BJ (cell line): ENCODE measurements around the gene AFF1. TPM values are rescaled to one million over a fixed set of nuclear protein-coding genes. Genes with fewer than 3 reads are reported as not detected.
"Not testable (repeated sequence)": the region's sequence is repeated elsewhere in the genome, so short reads cannot be mapped to it uniquely, and the experiment has no call there.

Source experiments
- CTCF ChIA-PET: fragments of 350-600 bp; formaldehyde crosslinking; extraction: SDS; loops from one replicate; lab custom pipeline; 2021; ENCODE audit warnings: antibody characterized with exemption, inconsistent platforms; lab: Yijun Ruan, JAX
- POLR2A ChIA-PET: fragments of 300-600 bp; sonication (Branson Sonifier 250); formaldehyde crosslinking; extraction: SDS; loops from one replicate; lab custom pipeline; 2021; ENCODE audit warnings: antibody characterized with exemption; lab: Charles Lee
- DNase-seq: peaks from one replicate; pipeline ENCODE4 v3.0.0-alpha.2; 2011; ENCODE audit warnings: low read depth
- H3K27me3 ChIP-seq: 2 replicates; pipeline ENCODE4 v1.6.0; 2011; ENCODE audit warnings: low read length; ENCODE audit not compliant: control insufficient read depth, insufficient read depth
- H3K36me3 ChIP-seq: 2 replicates; pipeline ENCODE4 v1.5.1; 2011; ENCODE audit warnings: low read length; ENCODE audit not compliant: control insufficient read depth, insufficient read depth
- H3K4me3 ChIP-seq: 2 replicates; pipeline ENCODE4 v1.5.1; 2011; ENCODE audit warnings: low read depth, mild to moderate bottlenecking, control low read depth, low read length
- polyA plus RNA-seq: library from polyadenylated mRNA; depleted of rRNA; stranded (reverse); fragments of >200 nt; gene quantifications from 2 replicates; pipeline ENCODE4 v1.2.3, GENCODE V29; 2011
- TF ChIP-seq, protein P1 (sequence below): IDR thresholded peaks from 2 replicates; pipeline ENCODE4 v1.5.1; 2011; ENCODE audit warnings: low read depth, mild to moderate bottlenecking, control low read depth, inconsistent platforms, low read length, moderate library complexity; ENCODE audit not compliant: insufficient read depth

AFF1 gene
- polyA plus RNA-seq, 1 experiment, result 11.0 TPM

DNA sequence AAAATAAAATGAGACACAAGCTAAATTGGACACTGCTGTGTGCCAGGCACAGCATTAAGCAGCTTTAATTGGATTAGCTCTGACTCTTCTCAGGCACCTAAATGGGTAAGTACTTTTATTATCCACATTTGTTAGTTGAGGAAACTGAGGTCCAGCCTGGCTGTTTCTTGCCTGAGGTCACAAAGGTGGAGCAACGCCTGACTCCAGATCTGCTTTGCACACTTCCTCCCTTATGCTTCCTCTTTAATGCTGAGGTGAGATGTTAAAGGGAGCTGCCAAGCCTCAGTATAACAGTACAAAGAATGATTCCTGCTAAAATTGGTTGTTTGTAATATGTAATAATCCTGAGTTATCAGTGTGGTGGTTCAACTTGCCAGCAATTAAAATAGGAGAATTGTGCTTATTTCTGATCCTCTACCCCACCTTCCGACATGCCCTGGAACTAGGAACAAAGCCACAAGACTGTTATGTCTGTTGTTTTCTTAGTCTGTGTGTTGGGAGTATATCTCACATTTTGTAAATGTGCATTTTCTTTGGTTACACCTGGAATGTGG lies 74.4 kb downstream of the AFF1 start:
- Histone ChIP-seq H3K36me3 (no peaks in the 10 kb centered on the region), H3K27me3 (no peaks in the 10 kb centered on the region), H3K4me3 (no peak overlapping the region)
- no peak for DNase-seq
- POLR2A ChIA-PET, result interaction anchor here (0.6 kb wide), 1 partner anchor 205 kb away, joined by 3 read pairs; no protein-coding TSS in a partner anchor
- CTCF ChIA-PET, result interaction anchor here (1.2 to 1.6 kb wide), 2 partner anchors 9 to 87 kb away, joined by 3 to 6 read pairs; no protein-coding TSS in a partner anchor
- TF ChIP-seq, protein P1, sequence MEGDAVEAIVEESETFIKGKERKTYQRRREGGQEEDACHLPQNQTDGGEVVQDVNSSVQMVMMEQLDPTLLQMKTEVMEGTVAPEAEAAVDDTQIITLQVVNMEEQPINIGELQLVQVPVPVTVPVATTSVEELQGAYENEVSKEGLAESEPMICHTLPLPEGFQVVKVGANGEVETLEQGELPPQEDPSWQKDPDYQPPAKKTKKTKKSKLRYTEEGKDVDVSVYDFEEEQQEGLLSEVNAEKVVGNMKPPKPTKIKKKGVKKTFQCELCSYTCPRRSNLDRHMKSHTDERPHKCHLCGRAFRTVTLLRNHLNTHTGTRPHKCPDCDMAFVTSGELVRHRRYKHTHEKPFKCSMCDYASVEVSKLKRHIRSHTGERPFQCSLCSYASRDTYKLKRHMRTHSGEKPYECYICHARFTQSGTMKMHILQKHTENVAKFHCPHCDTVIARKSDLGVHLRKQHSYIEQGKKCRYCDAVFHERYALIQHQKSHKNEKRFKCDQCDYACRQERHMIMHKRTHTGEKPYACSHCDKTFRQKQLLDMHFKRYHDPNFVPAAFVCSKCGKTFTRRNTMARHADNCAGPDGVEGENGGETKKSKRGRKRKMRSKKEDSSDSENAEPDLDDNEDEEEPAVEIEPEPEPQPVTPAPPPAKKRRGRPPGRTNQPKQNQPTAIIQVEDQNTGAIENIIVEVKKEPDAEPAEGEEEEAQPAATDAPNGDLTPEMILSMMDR, result no peak

- CTCF ChIA-PET, result interaction anchor here (1.2 kb wide), 1 partner anchor 88 kb away, joined by 6 read pairs; no protein-coding TSS in a partner anchor
- H3K4me3 ChIP-seq, result no peak overlapping the region
- no peaks in the 10 kb centered on the region for H3K36me3 ChIP-seq
- DNase-seq, result no peak
- POLR2A ChIA-PET, result no interaction called here
- no peaks in the 10 kb centered on the region for H3K27me3 ChIP-seq
- TF ChIP-seq, protein P1, result no peak
These were observed 75.4 kb downstream of the AFF1 start for GRCh38 chr4:87010192-87010591.

- TF ChIP-seq, protein P1, result no peak
- peak; percentile 54 for DNase-seq
- ChIA-PET POLR2A (interaction anchor here (1.2 kb wide), 1 partner anchor 91 kb away, joined by 6 read pairs; no protein-coding TSS in a partner anchor), CTCF (interaction anchor here (0.7 to 1.5 kb wide), 6 partner anchors 13 to 139 kb away, joined by 3 to 6 read pairs (median 3); no protein-coding TSS in a partner anchor)
- Histone ChIP-seq H3K27me3 (no peaks in the 10 kb centered on the region), H3K4me3 (no peak overlapping the region), H3K36me3 (no peaks in the 10 kb centered on the region)
These were observed 76.7 kb downstream of the AFF1 start for GRCh38 chr4:87011340-87012034.

DNA sequence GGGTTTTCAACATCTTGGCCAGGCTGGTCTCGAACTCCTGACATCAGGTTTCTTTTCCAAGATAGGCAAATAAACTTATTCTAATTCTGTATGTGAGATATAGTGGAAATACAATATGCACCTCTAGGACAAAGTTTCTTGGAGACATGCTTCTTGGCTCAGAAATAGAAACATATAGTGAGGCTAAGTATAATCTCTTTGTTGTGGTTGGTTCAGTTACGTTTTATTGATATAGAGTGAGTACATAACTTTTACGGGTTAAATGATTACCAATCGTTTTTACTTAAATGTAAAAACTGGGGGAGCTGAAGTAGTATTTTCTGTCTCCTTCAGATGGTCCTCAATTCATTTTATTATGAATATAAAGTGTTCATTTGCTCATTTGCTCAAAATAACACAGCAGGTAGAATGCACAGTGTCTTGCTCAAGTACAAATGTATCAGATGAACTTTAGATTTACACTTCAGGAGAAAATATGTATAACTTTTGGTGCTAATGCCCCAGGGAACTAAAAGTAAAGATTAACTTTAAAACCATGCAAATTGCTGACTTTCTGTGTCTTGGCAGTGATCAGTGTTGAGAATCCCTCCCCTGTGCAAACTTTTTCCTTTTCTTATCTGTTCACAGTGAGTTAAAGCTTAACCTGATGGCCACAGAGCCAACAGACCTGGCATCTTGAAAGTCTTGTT lies 77.6 kb downstream of the AFF1 start:
- CTCF ChIA-PET, result interaction anchor here (0.6 to 1.5 kb wide), 4 partner anchors 27 to 138 kb away, joined by 3 to 4 read pairs (median 4); no protein-coding TSS in a partner anchor
- H3K4me3 ChIP-seq, result no peak overlapping the region
- TF ChIP-seq, protein P1, result no peak
- H3K36me3 ChIP-seq, result no peaks in the 10 kb centered on the region
- POLR2A ChIA-PET, result no interaction called here
- H3K27me3 ChIP-seq, result no peaks in the 10 kb centered on the region
- DNase-seq, result no peak

- POLR2A ChIA-PET, result interaction anchor here (0.7 kb wide), 1 partner anchor 107 kb away, joined by 20 read pairs; no protein-coding TSS in a partner anchor
- CTCF ChIA-PET, result interaction anchor here (0.6 kb wide), 1 partner anchor 27 kb away, joined by 4 read pairs; no protein-coding TSS in a partner anchor
- not testable (repeated sequence) for H3K27me3 ChIP-seq, DNase-seq, H3K4me3 ChIP-seq, H3K36me3 ChIP-seq
These were observed 78.1 kb downstream of the AFF1 start for GRCh38 chr4:87012954-87013308.
